GM21576 (cell line): Measurements from ENCODE around the gene ISCA1.
"Not testable (repeated sequence)": the region's sequence is repeated elsewhere in the genome, so short reads cannot be mapped to it uniquely, and the experiment has no call there.

Experiments
- ATAC-seq: cut with Tn5 transposase; IDR thresholded peaks from one replicate; pipeline ENCODE4 v1.9.1; 2021; ENCODE audit warnings: mild to moderate bottlenecking, moderate library complexity; ENCODE audit not compliant: unreplicated experiment

ISCA1 gene

DNA sequence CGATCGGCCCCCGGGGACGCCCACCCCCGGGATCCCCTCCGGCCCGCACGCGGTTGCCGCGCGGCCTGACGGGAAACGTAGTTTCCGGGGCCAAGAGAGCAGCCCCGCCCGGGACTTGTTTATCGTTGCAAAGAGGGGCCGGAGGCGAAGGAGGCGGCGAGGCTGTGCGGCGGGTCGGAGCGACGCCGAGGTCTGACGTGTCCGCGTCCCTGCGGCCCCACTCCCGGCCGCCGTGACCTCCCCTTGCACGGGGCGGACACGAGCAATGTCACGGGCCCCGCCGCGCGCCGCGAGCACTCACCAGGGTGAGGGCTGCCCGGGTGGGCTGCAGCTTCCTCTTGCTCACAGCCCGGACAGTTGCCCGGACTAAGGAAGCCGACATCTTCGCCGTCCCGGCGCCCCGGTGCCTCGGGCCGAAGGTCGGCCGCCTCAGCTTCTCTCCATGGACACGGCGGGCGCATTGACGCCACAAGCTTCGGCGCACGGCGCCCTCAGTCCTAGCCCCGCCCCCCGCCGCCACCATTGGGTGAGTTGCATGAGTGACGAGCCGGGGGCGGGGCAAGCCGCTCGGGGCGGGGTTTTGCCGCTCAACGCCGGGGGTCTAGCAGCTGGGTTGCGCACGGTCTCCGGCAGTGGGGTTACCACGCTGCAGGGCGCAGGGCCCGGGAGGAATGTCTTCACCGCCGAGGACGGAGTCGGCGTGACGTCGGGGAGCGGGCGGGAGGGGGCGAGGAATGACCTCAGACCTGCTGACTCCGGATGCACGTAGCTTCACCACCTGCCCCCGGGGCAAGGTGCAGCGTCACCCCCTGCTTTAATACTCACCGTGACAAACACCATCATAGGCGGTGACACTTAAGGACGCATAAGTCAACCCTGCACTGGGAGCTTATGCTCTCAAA is at the start of gene ISCA1:
Gene ISCA1 (minus strand): TSS at position 462 of the 902 bp plus-strand sequence. CDS start 80 bp downstream, at position 382.
- peak; percentile 84 for ATAC-seq

DNA sequence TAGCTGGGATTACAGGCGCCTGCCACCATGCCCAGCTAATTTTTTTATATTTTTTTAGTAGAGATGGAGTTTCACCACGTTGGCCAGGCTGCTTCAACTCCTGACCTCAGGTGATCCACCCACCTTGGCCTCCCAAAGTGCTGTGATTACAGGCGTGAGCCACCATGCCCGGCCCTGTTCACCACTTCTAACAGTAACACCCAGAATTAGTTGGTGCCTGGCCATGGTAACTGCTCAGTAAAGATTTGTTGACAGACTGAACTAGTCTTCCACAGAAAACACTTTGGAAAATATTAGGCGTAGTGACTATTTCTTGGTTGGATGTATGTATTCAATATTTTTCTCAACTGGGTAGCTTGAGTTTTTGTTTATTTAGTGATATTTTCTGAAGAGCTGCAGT is 47.8 kb upstream of the ISCA1 start:
- no peak for ATAC-seq

DNA sequence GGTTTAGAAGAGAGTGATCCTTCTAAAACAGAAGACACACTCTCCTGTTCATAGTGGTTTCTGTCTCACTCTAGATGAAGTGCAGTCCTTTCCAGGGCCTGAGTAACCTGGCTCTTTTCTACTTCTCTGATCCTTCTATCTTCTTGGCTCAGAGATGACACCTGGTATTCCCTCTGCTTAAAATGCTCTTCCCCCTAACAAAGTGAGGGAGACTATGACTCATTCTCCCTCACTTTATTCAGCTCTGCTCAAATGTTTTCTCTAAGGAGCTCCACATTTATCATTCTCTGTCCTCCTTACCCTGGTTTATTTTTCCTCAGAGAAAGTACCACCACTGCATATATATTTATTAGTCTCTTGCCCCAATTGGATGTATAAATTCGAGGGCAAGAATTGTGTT is 47.3 kb upstream of the ISCA1 start:
- no peak for ATAC-seq

DNA sequence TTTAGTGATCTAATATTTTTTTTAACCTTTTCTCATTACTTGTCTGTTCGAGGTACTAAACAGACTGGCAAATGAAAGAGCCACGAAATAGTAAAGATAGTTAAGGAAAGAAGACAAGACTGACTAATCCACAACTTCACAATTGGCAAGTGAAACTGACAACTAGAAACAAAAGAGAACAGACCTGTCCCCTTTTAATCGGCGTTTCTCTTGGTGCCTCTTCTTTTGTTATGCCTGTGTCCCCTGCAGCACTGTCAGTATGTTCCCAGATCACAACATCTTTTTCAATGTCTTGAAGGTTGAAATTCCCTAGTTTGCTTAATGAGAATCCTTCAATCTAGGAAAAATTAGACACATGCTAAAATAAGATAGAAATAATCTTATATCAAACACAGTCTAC is 45.8 kb upstream of the ISCA1 start:
- no peak for ATAC-seq

DNA sequence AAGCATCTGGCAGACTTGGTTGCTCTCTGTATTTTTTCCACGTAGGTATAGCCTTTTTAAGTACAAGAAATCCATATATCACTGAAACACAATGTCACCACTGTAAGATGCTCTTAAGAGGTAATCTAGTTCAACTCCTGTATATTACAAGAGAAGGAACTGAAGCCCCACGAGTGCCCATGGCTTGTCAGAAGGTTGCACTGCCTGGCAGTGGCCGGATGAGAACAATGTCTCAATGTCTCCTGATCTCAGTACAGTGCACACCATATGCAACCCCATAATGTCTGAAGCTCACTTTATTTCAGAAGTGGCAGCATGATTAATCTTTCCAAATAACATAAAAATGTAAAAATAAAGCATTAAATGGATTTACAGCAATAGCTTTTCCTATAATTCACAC is 44.2 kb upstream of the ISCA1 start:
- no peak for ATAC-seq

DNA sequence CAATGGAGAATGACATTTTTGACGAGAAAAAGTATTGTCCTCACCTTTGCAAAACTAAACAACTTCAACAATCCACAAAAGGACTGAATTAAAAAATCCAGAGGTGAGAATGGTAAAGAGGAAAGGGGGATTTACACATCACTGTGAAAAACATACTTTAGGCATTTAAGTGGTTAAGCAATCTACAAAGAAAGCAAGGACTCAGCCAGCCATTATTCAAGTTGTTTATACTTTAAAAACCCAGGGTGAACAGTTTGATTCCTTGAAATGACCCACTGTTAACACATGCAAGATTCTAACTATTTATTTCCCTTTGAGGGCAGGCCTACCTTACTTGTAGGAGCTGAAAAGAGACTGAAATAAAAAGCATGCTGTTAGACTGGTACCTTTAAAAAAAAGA is 42.6 kb upstream of the ISCA1 start:
- no peak for ATAC-seq

DNA sequence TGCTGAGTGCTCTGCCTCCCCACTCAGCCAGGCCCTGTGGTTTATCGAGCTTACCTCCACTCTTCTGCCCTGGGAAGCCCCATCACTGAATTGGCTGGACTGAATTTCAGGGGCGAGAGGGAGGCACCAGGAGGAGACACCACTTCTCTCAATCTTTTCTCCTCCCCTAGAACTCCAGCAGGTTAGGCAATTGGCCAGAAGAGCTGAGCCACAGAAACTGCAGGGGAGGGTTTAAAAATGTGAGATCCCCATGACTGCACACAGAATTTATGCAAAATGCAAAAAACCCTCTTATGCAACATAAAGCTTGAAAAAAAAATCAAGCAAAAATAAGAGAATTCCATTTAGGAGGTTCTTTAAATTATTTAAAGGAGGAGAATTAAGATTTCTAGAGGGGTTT is 42.0 kb upstream of the ISCA1 start:
- no peak for ATAC-seq

DNA sequence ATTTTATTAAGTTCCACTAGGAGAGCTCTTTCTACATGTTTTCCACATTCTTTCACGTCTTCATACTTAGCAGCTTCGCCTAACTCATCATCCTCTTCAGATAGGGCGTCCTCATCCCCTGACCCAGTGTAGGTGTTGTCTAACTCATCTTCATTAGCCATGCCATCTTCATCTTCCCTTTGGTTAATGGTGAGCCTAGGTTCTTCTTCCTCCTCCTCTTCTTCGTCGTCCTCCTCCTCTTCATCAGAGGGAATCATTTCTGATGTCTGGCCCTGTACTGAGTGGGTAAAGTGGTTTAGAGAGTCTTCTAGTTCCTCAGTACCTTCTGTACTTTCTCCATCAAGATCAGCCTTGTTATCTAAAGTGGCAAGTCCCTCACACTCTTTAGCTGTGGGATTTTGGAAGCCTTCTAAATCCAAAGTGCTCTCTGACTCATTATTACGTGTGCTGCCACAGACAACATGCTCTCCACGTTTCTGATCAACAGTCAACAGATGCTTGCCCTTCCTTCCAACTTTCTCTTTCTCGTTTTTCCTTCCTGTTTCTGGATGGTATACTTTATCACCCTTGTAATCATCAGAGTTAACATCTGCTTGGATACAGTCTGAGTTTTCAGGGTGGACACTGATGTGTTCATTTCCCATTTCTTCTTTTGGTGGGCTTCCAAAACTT is 40.8 kb upstream of the ISCA1 start:
- no peak for ATAC-seq

DNA sequence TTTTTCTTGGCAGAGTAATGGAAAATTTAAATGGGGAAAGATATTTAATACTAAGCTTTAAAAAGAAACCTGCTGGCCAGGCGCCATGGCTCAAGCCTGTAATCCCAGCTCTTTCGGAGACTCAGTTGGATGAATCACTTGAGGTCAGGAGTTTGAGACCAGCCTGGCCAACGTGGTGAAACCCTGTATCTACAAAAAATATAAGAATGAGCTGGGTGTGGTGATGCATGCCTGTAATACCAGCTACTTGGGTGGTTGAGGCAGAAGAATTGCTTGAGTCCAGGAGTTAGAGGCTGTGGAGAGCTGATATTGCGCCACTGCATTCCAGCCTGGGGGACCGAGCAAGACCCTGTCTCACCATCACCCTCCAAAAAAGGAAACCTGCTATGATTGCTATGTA is 39.0 kb upstream of the ISCA1 start:
- no peak for ATAC-seq

DNA sequence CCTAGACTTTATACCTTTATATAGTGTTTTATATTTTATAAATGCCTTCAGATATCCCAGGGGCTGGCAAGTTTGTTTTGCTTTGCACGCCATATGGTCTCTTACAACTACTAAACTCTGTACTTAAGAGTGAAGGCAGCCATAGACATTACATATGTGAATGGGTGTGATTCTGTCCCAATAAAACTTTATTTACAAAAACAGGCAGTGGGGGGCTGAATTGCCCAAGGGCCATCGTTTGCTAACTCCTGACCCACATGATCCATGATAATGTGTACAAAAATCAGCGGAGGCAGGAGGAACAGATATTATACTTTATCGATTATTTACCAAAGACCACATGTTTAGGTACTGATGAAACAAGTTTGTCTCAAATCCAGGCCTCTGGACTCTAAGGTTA is 35.8 kb upstream of the ISCA1 start:
- no peak for ATAC-seq

DNA sequence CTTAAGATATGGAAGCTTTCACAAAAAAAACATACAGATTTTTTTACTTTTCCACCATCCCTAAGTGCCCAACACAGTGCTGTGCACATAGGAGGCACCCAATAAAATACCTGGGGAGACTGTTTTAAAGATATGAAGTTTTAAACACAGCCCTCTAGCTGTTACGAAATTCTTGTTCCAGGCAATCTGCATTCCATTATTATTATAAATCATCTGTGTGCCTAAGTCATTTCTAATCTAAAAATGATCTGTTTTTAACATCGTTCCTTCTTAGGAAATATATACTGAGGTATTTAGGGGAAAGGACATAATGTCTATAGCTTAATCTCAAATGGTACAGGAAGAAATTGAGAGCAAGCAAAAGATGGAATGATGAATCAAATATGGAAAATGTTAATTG is 32.7 kb upstream of the ISCA1 start:
- no peak for ATAC-seq

DNA sequence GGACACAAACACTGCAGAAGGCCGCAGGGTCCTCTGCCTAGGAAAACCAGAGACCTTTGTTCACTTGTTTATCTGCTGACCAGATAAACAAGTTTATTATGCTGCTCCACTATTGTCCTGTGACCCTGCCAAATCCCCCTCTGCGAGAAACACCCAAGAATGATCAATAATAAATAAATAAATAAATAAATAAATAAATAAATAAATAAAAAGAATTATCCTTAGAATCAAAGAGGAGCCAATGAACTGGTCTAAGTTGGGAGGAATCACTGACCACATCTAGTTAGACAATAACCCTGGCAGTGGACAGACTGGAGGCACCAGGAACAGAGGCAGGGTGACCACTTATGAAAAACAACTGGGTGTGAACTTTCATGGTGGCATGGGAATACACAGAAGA is 30.6 kb upstream of the ISCA1 start:
- not testable (repeated sequence) for ATAC-seq

DNA sequence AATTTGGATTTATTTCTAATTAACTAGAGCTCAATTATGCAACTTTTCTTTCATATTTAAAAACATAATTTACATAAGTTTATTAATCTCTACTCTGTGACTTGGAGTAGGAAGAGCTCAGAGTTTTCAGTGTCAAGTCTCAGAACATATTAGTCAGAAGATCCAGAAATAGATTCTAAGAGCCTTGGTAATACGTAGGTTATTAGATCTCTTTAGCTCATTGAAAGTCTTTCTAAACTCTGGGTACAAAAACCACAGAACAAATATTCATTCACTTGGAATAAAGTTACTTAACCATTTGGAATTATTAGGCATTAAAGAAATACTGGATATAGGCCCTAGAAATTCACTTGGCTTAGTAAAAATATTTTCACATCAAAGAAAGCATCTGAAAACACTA is 26.3 kb upstream of the ISCA1 start:
- ATAC-seq, result no peak

DNA sequence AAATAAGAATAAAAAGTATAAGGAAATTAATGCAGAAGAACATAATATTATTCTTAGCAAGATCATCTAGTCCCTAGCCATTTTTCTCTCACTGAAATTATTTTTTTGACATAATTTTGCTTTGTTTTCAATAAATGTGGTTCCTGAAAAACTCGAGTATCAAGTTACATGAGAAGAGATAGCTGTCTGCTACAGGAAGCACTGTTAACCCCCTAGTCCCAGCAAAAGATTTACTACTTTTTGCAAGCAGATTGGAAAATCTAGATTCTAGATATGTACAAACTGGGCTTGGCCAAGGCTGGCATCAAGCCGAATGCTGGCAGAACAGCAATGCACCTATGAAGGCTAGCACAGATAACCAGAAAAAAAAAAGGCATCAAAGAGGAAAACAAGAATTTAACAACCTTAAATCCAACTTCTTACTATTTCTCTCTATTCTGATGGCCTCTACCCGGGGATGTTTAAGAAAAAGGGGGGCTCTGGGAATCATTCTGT is 21.9 kb upstream of the ISCA1 start:
- ATAC-seq, result no peak

DNA sequence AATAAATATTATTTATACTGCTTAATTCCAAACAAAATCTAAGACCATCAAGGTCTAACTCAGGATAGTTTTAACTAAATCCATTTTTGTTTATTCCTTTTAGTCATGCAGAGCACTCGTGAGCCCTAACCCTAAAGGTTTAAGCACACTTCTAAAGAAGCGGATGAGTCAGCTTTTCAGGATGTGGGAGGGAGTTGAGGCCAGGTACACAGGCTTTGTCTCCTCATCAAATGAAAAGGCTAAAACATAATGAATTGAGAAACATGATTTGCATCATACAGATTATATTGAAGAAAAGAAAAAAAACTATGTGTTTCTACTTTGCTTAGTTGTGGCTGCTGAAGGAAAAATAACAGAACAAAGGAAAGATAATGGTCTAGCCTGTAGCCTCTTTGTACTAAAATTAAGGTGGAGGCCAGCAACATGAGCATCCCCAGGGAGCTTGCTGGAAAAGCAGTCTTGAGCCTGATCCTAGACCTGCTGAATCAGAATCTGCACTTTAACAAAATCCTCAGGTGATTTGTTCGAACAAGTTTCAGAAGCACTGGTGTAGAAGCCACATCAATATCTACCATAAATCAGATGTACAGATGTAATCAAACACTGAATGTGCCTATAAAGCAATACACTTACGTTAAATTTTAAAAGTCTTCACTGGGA is 21.1 kb upstream of the ISCA1 start:
- no peak for ATAC-seq

DNA sequence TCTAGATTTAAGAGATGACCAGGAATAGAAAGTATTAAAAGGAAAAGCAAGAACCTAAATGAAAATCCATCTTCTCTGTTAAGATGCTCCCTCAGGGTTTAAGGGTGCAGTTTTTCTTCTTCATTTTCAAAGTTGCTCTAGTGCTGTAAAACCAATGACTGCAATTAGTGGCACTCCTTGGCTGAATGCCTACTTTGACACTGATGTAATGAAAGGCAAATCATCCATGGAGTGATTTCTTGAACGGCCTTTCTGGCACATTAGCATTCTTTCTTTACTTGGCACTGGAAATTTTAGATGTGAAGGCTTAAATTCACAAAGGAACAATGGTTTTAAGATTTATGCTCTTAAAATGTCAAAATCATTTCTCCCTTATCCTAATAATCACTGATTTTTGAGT is 19.3 kb upstream of the ISCA1 start:
- ATAC-seq, result no peak

DNA sequence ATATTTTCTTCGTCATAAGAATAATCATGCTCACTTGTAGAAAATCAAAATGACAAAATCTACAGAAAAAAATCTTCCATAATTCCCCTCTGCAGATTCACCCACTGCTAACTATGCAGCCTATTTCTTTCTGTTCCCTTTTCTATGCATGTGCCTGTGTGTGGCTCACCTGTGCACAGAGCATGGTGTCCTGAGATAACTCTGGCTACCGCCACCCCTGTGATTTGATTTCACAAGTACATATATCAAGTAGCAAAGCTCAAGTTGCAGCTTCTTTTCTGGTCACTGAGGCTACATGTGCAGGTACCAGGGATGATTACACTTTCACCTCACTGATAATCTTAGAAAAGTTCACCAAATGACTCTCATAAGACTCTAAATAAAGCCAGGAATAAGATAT is 18.4 kb upstream of the ISCA1 start:
- ATAC-seq, result no peak

DNA sequence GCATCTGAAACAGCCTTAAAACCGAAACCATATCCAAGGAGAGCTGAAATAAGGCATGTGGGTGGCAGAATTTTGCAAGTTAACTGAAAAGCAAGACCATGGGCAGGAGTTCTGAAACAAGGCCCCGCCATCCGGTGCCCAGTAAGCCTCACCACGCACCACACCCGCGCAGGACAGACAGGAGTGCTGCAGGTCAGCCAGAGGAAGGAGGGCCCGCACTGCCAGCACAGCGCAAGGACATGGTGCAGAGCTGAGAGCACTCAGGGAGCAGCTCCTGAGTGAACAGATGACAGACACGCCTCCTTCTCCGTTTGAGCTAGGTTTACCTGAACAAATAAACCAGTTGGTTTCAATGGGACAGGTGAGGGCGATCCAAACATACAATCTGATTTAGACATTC is 16.5 kb upstream of the ISCA1 start:
- ATAC-seq, result no peak

DNA sequence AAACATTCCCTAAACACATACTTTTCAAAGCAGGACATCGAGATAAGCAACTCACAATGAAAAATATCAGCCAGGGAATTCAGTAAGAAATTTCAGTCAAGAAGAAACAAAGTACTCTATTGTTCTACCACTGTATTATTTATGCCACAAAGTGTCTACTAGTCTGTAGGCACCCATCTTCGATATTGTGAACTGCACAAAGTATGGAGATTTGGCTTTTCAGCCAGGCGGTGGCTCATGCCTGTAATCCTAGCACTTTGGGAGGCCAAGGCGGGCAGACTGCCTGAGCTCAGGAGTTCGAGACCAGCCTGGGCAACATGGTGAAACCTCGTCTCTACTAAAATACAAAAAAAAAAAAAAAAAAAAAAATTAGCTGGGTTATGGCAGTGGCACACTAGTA is 8.0 kb upstream of the ISCA1 start:
- ATAC-seq, result not testable (repeated sequence)

DNA sequence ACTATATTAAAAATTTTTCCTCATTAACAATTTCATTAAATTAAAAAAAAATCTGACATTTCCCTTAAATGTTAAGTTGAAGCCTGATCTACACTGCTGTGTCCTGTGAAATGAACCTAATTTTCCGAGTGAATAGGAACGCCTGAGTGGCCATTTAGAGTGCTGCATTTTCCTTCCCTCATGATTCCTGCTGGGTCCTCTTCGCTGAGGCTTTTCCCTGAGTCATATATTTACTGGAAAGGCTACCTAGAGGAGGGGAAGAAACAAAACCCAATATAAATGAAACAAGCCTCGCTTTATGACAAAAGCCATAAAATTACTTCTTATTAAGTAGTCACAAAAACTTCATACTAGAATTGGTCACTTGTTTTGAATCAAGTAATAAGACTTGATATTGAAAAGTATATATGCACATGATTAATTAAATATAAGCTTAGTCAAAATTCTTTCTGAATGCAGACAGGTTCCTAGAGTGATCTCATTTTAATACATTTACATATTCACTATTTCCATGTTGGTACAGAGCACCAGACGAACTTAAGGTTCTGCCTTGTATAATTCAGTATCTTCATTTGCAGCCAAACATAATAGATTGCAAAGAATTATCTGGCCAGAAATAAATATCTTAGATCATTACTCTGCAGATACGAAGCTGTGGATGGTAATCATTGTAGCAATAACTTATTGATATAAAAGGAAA is 6.3 kb upstream of the ISCA1 start:
- ATAC-seq, result no peak

DNA sequence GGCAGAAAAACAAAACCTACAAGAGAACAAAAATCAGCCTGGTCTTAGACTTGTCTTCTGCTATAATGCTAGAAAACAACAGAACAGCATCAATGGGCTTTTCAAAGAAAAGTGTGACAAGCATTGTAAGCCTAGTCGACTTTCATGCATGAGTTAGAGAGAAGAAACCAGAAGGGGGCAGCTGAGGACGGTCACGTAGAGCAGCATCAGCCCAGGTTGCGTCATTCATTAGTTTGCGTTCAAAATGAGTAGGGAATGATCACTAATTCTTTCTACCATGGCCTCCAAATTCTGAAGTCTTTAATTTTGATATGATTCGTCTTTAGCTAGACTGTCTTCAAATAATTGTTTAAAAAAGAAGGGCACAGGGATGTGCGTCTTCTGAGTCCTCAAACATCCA is 4.7 kb upstream of the ISCA1 start:
- ATAC-seq, result no peak
